ENCODE results near the gene ADCY5.

The ADCY5 gene

GRCh38 chr3:123287962-123288302 lies 161.0 kb downstream of the ADCY5 start:
- no peak for TF ChIP-seq ZFX (IDR thresholded peaks at IDR 0.05)
- TF ChIP-seq, protein P1, sequence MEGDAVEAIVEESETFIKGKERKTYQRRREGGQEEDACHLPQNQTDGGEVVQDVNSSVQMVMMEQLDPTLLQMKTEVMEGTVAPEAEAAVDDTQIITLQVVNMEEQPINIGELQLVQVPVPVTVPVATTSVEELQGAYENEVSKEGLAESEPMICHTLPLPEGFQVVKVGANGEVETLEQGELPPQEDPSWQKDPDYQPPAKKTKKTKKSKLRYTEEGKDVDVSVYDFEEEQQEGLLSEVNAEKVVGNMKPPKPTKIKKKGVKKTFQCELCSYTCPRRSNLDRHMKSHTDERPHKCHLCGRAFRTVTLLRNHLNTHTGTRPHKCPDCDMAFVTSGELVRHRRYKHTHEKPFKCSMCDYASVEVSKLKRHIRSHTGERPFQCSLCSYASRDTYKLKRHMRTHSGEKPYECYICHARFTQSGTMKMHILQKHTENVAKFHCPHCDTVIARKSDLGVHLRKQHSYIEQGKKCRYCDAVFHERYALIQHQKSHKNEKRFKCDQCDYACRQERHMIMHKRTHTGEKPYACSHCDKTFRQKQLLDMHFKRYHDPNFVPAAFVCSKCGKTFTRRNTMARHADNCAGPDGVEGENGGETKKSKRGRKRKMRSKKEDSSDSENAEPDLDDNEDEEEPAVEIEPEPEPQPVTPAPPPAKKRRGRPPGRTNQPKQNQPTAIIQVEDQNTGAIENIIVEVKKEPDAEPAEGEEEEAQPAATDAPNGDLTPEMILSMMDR (conservative IDR thresholded peaks at IDR 0.05), result no peak
- no peak overlapping the region for H3K27ac ChIP-seq

DNA sequence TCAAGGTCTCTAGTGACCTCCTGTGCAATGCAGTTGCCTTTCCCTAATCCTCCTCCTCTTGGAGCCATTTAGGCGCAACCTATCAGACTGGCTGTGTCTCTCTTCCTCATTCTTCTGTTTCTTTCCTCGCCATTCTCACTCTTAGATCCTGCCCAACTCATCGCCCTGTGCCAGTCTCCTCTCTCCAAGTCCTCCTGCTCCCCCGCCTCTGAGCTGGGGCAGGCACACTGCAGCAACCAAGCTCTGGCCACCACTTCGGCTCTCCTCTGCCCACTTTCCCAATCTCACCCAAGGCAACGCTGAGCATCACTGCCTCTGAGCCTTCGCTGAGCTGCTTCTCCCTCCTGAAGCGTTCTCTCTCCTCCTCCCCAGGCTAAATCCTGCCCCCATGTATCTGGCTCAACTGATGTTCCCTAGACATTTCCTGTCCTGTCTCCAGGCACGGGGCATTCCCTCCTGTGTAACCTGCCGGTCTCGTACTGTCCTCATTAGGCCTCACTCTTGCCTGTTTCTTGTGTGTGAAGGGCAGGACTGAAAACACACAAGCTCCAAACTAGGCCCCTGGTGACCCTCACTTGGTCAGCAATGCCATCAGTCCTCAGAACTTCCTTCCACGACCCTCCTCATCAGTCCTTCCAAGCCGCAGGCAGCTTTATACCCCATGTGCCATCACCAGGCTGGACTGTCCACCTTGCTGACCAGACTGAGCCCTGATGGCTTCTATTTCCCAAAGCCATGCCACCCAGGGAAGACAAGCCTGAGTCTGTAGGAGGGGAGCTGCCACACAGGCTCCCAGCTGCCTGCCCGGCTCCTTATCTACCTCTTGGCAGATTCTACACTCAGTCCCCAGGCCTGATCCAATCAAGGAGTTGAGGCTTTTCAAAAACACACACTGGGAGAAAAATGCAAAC lies 161.6 kb downstream of the ADCY5 start:
- no peak for TF ChIP-seq ZFX (IDR thresholded peaks at IDR 0.05)
- TF ChIP-seq, protein P1 (conservative IDR thresholded peaks at IDR 0.05), result no peak

GRCh38 chr3:123286308-123287023 lies 162.4 kb downstream of the ADCY5 start:
- no peak for TF ChIP-seq ZFX (IDR thresholded peaks at IDR 0.05)
- TF ChIP-seq, protein P1 (conservative IDR thresholded peaks at IDR 0.05), result peak; percentile 98
- peak overlapping the region; percentile 50 for H3K27ac ChIP-seq

More for the DNA sequence above, 161.6 kb downstream of the ADCY5 start:
- H3K27ac ChIP-seq, result no peak overlapping the region

GRCh38 chr3:123285931-123286307 lies 163.0 kb downstream of the ADCY5 start:
- TF ChIP-seq, protein P1 (conservative IDR thresholded peaks at IDR 0.05), result no peak
- TF ChIP-seq ZFX (IDR thresholded peaks at IDR 0.05), result no peak; the same call in 1 of the 2 replicates
- H3K27ac ChIP-seq, result peak overlapping the region; percentile 50

DNA sequence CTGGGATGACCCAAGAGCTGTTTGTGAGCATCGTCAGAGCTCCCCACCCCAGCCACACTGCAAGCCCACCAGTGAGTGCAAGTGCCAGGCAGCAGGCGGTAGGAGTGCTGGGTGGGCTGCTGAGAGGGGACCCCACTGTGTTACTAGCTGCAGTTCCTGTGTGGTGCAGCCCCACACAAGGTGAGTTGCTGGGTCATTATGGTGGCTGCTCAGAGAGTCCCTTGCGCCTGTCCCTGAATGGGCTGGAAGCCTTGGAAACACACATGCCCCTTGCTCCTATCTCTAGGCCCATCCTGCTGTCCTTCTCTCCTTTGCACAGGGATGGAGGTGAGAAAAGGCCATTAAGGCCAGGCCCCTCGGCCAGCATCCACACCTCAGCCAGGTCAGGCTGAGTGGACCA lies 163.4 kb downstream of the ADCY5 start:
- no peak for TF ChIP-seq ZFX (IDR thresholded peaks at IDR 0.05)
- TF ChIP-seq, protein P1 (conservative IDR thresholded peaks at IDR 0.05), result no peak
- peak overlapping the region; percentile 50 for H3K27ac ChIP-seq

GRCh38 chr3:123285066-123285465 lies 163.8 kb downstream of the ADCY5 start:
- peak overlapping the region; percentile 50 for H3K27ac ChIP-seq
- TF ChIP-seq, protein P1 (conservative IDR thresholded peaks at IDR 0.05), result no peak
- TF ChIP-seq ZFX (IDR thresholded peaks at IDR 0.05), result no peak
